Measurements from ENCODE around the gene SCUBE3. TPM values are rescaled to one million over a fixed set of nuclear protein-coding genes. Genes with fewer than 3 reads are reported as not detected.

Gene SCUBE3
- total RNA-seq, 1 donor from 2014 or later: 8.8 TPM

DNA sequence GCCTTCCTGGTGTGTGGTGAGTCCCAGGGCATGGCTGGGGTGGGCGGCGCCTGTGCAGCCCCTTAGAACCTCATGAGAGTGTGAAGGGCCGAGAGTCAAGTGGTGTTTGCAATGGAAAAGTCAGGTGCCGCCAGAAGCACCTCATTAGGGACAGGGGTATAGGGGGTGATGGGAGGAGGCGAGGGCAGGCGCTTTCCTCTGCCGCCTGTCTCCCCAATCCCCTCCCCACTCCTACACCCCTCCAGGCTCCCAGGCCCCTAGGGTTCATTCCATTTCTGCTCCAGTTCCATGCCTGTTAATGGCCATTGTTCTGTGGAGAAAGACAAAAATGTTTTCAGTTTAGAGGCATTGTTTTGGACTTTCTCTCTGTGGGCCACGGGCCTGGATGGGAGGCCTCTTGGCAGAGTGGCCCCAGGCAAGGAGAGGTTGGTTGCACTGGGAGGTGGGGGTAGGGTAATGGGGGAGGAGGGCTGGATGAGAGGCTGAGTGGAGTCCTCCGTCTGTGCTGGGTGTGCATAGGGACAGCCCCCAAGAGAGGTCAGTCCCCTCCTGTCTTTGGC is 21.4 kb upstream of the SCUBE3 start:
- no peak overlapping the region for H3K27ac ChIP-seq (replicated peaks)
- no peak for DNase-seq
- no peaks in the 10 kb centered on the region for H3K4me1 ChIP-seq
- no peaks in the 10 kb centered on the region for H3K27me3 ChIP-seq (ENCODE audit: low read depth)
- no peaks in the 10 kb centered on the region for H3K36me3 ChIP-seq
- no peak overlapping the region for H3K4me3 ChIP-seq
- TF ChIP-seq, protein P1, sequence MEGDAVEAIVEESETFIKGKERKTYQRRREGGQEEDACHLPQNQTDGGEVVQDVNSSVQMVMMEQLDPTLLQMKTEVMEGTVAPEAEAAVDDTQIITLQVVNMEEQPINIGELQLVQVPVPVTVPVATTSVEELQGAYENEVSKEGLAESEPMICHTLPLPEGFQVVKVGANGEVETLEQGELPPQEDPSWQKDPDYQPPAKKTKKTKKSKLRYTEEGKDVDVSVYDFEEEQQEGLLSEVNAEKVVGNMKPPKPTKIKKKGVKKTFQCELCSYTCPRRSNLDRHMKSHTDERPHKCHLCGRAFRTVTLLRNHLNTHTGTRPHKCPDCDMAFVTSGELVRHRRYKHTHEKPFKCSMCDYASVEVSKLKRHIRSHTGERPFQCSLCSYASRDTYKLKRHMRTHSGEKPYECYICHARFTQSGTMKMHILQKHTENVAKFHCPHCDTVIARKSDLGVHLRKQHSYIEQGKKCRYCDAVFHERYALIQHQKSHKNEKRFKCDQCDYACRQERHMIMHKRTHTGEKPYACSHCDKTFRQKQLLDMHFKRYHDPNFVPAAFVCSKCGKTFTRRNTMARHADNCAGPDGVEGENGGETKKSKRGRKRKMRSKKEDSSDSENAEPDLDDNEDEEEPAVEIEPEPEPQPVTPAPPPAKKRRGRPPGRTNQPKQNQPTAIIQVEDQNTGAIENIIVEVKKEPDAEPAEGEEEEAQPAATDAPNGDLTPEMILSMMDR (IDR thresholded peaks at IDR 0.05; ENCODE audit: borderline replicate concordance): no peak
- no peaks in the 10 kb centered on the region for H3K9me3 ChIP-seq (replicated peaks)
- intact Hi-C loops (cut with micrococcal nuclease): no loop called here

DNA sequence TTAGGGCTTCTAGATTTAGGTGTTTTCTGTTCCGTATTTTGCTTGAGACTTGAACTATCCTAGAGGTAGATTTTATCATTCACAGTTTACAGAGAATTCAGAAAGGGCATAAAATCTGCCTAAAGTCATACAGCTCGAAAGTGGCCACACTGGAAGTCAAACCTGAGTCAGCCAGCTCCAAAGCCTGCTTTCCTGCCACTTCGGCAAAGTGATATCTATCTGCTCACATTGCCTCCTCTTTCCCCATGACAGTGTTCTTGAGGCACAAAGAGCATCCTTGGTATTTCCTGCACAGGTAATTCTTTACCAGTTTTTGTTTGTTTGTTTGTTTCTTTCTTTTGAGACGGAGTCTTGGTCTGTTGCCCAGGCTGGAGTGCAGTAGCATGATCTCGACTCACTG is 19.4 kb upstream of the SCUBE3 start:
- Histone ChIP-seq H3K4me3 (no peak overlapping the region), H3K27me3 (ENCODE audit: low read depth) (no peaks in the 10 kb centered on the region), H3K9me3 (replicated peaks) (no peaks in the 10 kb centered on the region), H3K36me3 (no peaks in the 10 kb centered on the region), H3K4me1 (no peaks in the 10 kb centered on the region), H3K27ac (replicated peaks) (no peak overlapping the region)
- TF ChIP-seq, protein P1 (IDR thresholded peaks at IDR 0.05; ENCODE audit: borderline replicate concordance): no peak
- DNase-seq: no peak
- intact Hi-C loops (cut with micrococcal nuclease): no loop called here

DNA sequence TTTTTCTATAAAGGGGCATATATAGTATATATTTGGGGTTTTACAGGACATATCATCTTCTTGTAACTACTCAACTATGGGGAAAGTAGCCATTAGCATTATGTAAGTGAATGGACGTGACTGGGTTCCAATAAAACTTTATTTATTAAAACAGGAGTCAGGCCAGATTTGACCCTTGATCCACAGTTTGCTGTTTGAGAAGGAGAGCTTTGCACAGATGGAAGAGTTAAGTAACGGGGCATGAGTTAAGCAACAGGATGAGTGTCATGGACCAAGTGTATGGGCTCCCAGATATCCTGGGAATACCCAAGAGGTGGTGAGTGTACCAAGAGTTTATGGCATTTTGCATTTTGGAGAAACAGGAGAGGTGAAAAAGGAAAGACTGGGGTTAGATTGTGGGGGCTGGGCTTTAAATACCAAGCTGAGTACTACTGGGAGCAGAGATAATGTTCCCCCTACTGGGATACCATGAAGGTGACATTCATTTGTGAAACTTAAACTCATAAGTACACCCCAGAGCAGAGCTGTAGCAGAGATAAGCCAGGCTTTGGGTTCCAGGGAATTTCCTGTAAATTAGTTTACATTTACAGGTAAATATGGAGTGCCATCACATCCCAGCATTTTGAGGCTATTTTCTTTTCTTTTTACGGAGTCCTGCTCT is 18.5 kb upstream of the SCUBE3 start:
- Histone ChIP-seq H3K36me3 (no peaks in the 10 kb centered on the region), H3K4me1 (no peaks in the 10 kb centered on the region), H3K27ac (replicated peaks) (no peak overlapping the region), H3K4me3 (no peak overlapping the region), H3K9me3 (replicated peaks) (no peaks in the 10 kb centered on the region), H3K27me3 (ENCODE audit: low read depth) (no peaks in the 10 kb centered on the region)
- intact Hi-C loops (cut with micrococcal nuclease): no loop called here
- DNase-seq: no peak
- TF ChIP-seq, protein P1 (IDR thresholded peaks at IDR 0.05; ENCODE audit: borderline replicate concordance): no peak

DNA sequence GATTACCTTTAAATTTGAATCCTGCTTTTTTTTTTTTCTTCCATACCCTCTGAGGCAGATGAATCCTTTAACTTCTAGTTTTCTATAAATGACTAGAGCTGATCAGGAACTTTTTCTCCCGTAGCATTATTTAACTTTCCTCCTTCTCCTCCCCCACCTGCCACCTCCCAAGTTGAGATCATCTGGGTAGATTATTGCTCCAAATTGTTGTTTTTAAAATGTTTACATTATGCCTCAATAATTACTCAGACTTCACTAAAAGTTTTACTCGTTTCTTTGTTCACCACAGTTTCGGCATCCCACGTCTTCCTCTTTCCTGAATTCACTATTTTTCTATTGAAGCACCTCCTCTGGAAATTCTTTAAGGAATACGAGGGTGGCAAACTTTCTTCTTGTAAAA is 16.6 kb upstream of the SCUBE3 start:
- DNase-seq: no peak
- H3K36me3 ChIP-seq: no peaks in the 10 kb centered on the region
- H3K27ac ChIP-seq (replicated peaks): no peak overlapping the region
- no peak overlapping the region for H3K4me3 ChIP-seq
- H3K27me3 ChIP-seq (ENCODE audit: low read depth): no peaks in the 10 kb centered on the region
- TF ChIP-seq, protein P1 (IDR thresholded peaks at IDR 0.05; ENCODE audit: borderline replicate concordance): no peak
- peaks cover 5% of the 10 kb centered on the region for H3K4me1 ChIP-seq
- intact Hi-C loops (cut with micrococcal nuclease): no loop called here
- no peaks in the 10 kb centered on the region for H3K9me3 ChIP-seq (replicated peaks)

DNA sequence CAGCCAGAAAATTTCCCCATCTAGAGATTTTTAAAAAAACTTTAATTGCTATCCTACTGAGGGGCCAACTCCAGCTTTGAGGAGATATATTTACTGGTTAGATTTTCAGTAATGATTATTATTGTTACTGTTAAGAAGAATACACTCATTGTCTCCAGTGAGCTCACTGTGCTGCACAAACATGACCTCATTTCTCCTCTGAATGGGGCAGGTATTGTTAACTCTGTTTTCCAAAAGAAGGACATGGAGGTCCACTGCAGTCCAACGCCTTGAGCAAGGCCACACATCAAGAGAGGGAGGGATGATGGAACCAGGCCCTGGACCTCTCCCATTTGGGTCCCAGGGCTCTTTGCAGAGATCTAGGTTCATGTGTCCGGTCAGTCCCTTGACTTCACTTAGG is 13.9 kb upstream of the SCUBE3 start:
- Histone ChIP-seq H3K27ac (replicated peaks) (no peak overlapping the region), H3K36me3 (no peaks in the 10 kb centered on the region), H3K4me1 (peaks cover 24% of the 10 kb centered on the region), H3K9me3 (replicated peaks) (no peaks in the 10 kb centered on the region), H3K4me3 (no peak overlapping the region), H3K27me3 (ENCODE audit: low read depth) (no peaks in the 10 kb centered on the region)
- DNase-seq: no peak
- intact Hi-C loops (cut with micrococcal nuclease): loop anchor here (10.0 kb wide), 1 partner anchor 55 kb away; the partner anchor contains the start of gene TCP11
- TF ChIP-seq, protein P1 (IDR thresholded peaks at IDR 0.05; ENCODE audit: borderline replicate concordance): no peak

All from left ventricle myocardium inferior (tissue), 1 donor.